NT2/D1 (cell line): ENCODE measurements around the gene GATM.

ENCODE experiments used
- SUZ12 ChIP-seq: IDR thresholded peaks from 2 replicates; pipeline ENCODE4 v1.6.1; 2011; ENCODE audit not compliant: insufficient read length, insufficient read depth; ENCODE audit errors: extremely low read depth
- YY1 ChIP-seq: IDR thresholded peaks from 2 replicates; pipeline ENCODE4 v1.6.1; 2011; ENCODE audit not compliant: insufficient read length, insufficient read depth
- ZNF274 ChIP-seq: IDR thresholded peaks from 2 replicates; pipeline ENCODE4 v1.6.1; 2011; ENCODE audit warnings: mild to moderate bottlenecking, low read depth, low read length

DNA sequence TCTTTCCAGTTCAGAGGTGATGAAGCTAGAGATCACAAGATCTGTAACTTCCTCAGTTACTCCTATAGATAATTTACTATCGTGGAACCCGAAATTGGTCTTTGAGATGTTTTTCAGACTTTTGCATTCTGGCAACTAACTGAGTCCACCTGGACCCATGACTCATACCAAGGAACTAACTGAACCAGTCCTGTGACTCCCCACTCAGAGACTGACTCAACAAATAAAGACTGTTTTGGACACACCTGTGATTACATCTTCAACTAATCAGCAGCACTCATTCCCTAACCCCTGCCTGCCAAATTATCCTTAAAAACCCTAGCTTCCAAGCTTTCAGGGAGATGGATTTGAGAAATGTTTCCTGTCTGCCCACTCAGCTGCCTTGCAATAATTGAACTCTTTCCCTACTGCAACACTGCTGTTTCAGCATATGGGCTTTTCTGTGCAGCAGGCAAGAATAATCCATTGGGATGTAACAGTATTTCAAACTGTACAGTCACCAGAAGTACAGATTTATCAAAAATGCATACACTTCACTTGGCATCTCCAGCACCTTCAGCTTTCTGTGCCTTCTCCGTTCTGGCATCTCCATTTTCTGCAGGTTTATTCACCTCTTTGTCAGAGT lies 57.7 kb downstream of the GATM start:
- TF ChIP-seq YY1 (no peak), SUZ12 (no peak), ZNF274 (no peak)
